ENCODE results near the gene PHACTR3. TPM values are rescaled to one million over a fixed set of nuclear protein-coding genes. Genes with fewer than 3 reads are reported as not detected.

PHACTR3 gene
- total RNA-seq, 6 experiments from 2014 or later, result 0.12 to 0.35 (median 0.23) TPM; not detected in 2

GRCh38 chr20:59605601-59606364, 1.4 kb downstream of the PHACTR3 start:
- Histone ChIP-seq H3K9me3 (no peaks in the 10 kb centered on the region), H3K27me3 (no peaks in the 10 kb centered on the region), H3K36me3 (no peaks in the 10 kb centered on the region), H3K4me3 (no peak overlapping the region), H3K4me1 (no peaks in the 10 kb centered on the region), H3K27ac (no peak overlapping the region)
- WGBS (ENCODE audit: insufficient coverage, low coverage, low lambda C conversion rate, missing lambda C conversion rate), result 10% methylated on average over 24 of the region's 26 CpGs
- no peak for DNase-seq
- TF ChIP-seq CTCF (IDR thresholded peaks at IDR 0.05) (no peak), POLR2A (IDR thresholded peaks at IDR 0.05) (no peak)
- intact Hi-C loops (cut with DNase I), result no loop called here
- no peak for ATAC-seq

GRCh38 chr20:59606566-59606965, 2.2 kb downstream of the PHACTR3 start:
- TF ChIP-seq CTCF (IDR thresholded peaks at IDR 0.05) (no peak), POLR2A (IDR thresholded peaks at IDR 0.05) (no peak)
- no peaks in the 10 kb centered on the region for H3K27me3 ChIP-seq
- H3K9me3 ChIP-seq, result no peaks in the 10 kb centered on the region
- no peaks in the 10 kb centered on the region for H3K4me1 ChIP-seq
- ATAC-seq (no peak), DNase-seq (no peak)
- H3K4me3 ChIP-seq, result no peak overlapping the region
- H3K36me3 ChIP-seq, result no peaks in the 10 kb centered on the region
- H3K27ac ChIP-seq, result no peak overlapping the region
- intact Hi-C loops (cut with DNase I), result no loop called here
- 39% methylated on average over 4 of the region's 4 CpGs for WGBS (ENCODE audit: insufficient coverage, low coverage, low lambda C conversion rate, missing lambda C conversion rate)

GRCh38 chr20:59608396-59608795, 4.1 kb downstream of the PHACTR3 start:
- TF ChIP-seq CTCF (IDR thresholded peaks at IDR 0.05) (no peak), POLR2A (IDR thresholded peaks at IDR 0.05) (no peak)
- DNase-seq (no peak), ATAC-seq (no peak)
- no peaks in the 10 kb centered on the region for H3K27me3 ChIP-seq
- no peak overlapping the region for H3K4me3 ChIP-seq
- 47% methylated on average over 6 of the region's 6 CpGs for WGBS (ENCODE audit: insufficient coverage, low coverage, low lambda C conversion rate, missing lambda C conversion rate)
- H3K4me1 ChIP-seq, result no peaks in the 10 kb centered on the region
- no peaks in the 10 kb centered on the region for H3K9me3 ChIP-seq
- intact Hi-C loops (cut with DNase I), result no loop called here
- no peaks in the 10 kb centered on the region for H3K36me3 ChIP-seq
- no peak overlapping the region for H3K27ac ChIP-seq

GRCh38 chr20:59608871-59609270, 4.5 kb downstream of the PHACTR3 start:
- Histone ChIP-seq H3K27me3 (no peaks in the 10 kb centered on the region), H3K4me3 (no peak overlapping the region), H3K27ac (no peak overlapping the region), H3K36me3 (no peaks in the 10 kb centered on the region), H3K9me3 (no peaks in the 10 kb centered on the region), H3K4me1 (no peaks in the 10 kb centered on the region)
- no CpG with 5 or more reads among the region's 5 CpGs for WGBS (ENCODE audit: insufficient coverage, low coverage, low lambda C conversion rate, missing lambda C conversion rate)
- DNase-seq, result peak in 1 of 3 donors; percentile 25
- intact Hi-C loops (cut with DNase I), result no loop called here
- no peak for ATAC-seq
- TF ChIP-seq CTCF (IDR thresholded peaks at IDR 0.05), result no peak
- no peak for TF ChIP-seq POLR2A (IDR thresholded peaks at IDR 0.05)

Measured in right lobe of liver (tissue), 6 donors.